BJ (cell line): ENCODE measurements around the gene PCBP3. TPM values are rescaled to one million over a fixed set of nuclear protein-coding genes. Genes with fewer than 3 reads are reported as not detected.
A peak's percentile ranks its signal among the peaks of the same experiment; 100 is the strongest.

Experiments used
- CTCF ChIA-PET: fragments of 350-600 bp; formaldehyde crosslinking; extraction: SDS; loops from one replicate; lab custom pipeline; 2021; ENCODE audit warnings: antibody characterized with exemption, inconsistent platforms; lab: Yijun Ruan, JAX
- POLR2A ChIA-PET: fragments of 300-600 bp; sonication (Branson Sonifier 250); formaldehyde crosslinking; extraction: SDS; loops from one replicate; lab custom pipeline; 2021; ENCODE audit warnings: antibody characterized with exemption; lab: Charles Lee
- DNase-seq: peaks from one replicate; pipeline ENCODE4 v3.0.0-alpha.2; 2011; ENCODE audit warnings: low read depth
- H3K27me3 ChIP-seq: 2 replicates; pipeline ENCODE4 v1.6.0; 2011; ENCODE audit warnings: low read length; ENCODE audit not compliant: control insufficient read depth, insufficient read depth
- H3K36me3 ChIP-seq: 2 replicates; pipeline ENCODE4 v1.5.1; 2011; ENCODE audit warnings: low read length; ENCODE audit not compliant: control insufficient read depth, insufficient read depth
- H3K4me3 ChIP-seq: 2 replicates; pipeline ENCODE4 v1.5.1; 2011; ENCODE audit warnings: low read depth, mild to moderate bottlenecking, control low read depth, low read length
- CTCF ChIP-seq: IDR thresholded peaks from 2 replicates; pipeline ENCODE4 v1.5.1; 2011; ENCODE audit warnings: low read depth, mild to moderate bottlenecking, control low read depth, inconsistent platforms, low read length, moderate library complexity; ENCODE audit not compliant: insufficient read depth
- polyA plus RNA-seq: library from polyadenylated mRNA; depleted of rRNA; stranded (reverse); fragments of >200 nt; gene quantifications from 2 replicates; pipeline ENCODE4 v1.2.3, GENCODE V29; 2011

Gene PCBP3
- polyA plus RNA-seq, 1 experiment = 2.1 TPM

DNA sequence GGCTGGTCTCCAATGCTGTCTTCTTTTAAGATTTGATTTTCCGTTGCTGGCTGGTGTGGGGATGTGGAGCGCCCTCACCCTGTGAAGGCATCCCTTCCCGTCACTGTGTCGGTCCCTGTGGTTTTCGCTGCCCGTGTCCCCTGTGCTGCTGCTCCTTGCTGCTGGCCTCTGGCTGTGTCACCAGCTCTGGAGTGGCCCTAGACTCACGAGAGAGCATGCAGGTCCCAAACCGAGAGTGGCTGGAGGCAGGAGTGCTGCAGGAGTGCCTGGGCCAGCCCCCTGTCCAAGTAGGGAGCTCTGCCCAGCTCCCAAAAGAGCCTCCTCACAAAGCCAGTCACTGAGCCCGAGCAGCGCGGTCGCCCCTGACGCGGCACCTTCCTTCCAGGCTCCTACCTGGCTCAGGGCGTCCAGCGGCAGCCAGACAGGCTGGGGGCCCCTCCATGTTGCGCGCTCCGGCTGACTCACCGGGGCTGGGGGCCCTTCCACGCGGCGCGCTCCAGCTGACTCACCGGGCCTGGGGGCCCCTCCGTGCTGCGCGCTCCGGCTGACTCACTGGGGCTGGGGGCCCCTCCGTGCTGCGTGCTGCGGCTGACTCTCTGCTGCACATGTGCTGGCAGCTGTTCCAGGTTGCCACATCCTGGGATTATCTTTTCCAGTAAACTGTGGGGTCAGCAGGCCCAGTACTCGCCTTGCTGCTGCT is 231.3 kb downstream of the PCBP3 start:
- 0 out of 2 replicates have a peak, but pooled peaks have one; percentile 8 for TF ChIP-seq CTCF
- peak; percentile 81 for DNase-seq
- H3K36me3 ChIP-seq = no peaks in the 10 kb centered on the region
- H3K4me3 ChIP-seq = no peak overlapping the region
- peaks cover 3% of the 10 kb centered on the region for H3K27me3 ChIP-seq
- ChIA-PET POLR2A (no interaction called here), CTCF (interaction anchor here (0.9 to 2.1 kb wide), 5 partner anchors 12 to 319 kb away, joined by 3 to 6 read pairs (median 3); no protein-coding TSS in a partner anchor)

GRCh38 chr21:45875416-45875760 is 231.9 kb downstream of the PCBP3 start:
- ChIA-PET POLR2A (no interaction called here), CTCF (interaction anchor here (0.9 to 2.1 kb wide), 4 partner anchors 12 to 319 kb away, joined by 3 to 6 read pairs (median 4); no protein-coding TSS in a partner anchor)
- no peak for TF ChIP-seq CTCF
- H3K27me3 ChIP-seq = peaks cover 5% of the 10 kb centered on the region
- DNase-seq = no peak
- H3K36me3 ChIP-seq = no peaks in the 10 kb centered on the region
- no peak overlapping the region for H3K4me3 ChIP-seq

- no peak overlapping the region for H3K4me3 ChIP-seq
- CTCF ChIA-PET = interaction anchor here (0.9 to 2.1 kb wide), 2 partner anchors 13 to 47 kb away, joined by 3 to 6 read pairs; no protein-coding TSS in a partner anchor
- H3K27me3 ChIP-seq = peaks cover 5% of the 10 kb centered on the region
- no peak for TF ChIP-seq CTCF
- no peak for DNase-seq
- POLR2A ChIA-PET = no interaction called here
- no peaks in the 10 kb centered on the region for H3K36me3 ChIP-seq
Measured at GRCh38 chr21:45875881-45876280, 232.4 kb downstream of the PCBP3 start.

DNA sequence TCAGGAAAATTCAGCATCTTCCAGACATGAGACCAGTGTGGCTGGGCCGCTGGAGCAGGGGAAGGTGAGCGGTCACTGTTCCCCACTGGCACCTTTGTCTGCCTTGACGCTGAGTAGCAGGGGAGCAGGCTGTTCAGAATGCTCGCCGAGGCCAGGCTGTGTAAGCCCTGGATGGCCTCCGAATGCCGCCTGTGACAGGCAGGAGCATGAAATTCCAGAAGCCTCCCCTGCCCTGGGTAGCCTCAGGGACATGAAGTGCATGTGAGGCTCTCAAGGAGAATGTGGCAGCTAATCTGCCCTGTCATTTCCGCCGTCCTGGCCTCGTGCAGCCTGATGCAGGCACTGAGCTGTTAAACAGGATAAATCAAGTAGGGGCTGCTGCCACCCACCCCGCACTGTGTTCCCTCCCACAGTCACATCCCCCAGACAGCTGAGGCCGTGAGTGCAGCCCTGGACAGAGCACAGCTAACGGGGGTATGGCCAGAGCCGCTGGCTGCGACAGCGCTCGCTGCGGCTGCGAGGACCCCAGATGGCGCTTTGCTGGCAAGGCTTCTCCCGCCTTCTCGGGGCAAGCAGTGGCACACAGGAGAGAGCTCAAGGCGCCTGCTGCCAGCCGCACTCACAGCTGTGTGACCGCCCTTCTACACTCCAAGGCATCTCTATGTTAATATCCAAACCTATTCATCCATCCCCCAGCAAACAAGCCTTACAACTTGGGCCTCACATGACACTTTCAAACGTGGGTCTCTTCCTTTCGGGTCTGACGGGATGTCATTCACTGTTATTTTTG is 233.1 kb downstream of the PCBP3 start:
- POLR2A ChIA-PET = no interaction called here
- CTCF ChIA-PET = interaction anchor here (1.0 to 2.1 kb wide), 2 partner anchors 13 to 46 kb away, joined by 3 to 6 read pairs; no protein-coding TSS in a partner anchor

More for the DNA sequence above, 233.1 kb downstream of the PCBP3 start:
- Histone ChIP-seq H3K4me3 (no peak overlapping the region), H3K27me3 (peaks cover 5% of the 10 kb centered on the region), H3K36me3 (no peaks in the 10 kb centered on the region)
- no peak for DNase-seq
- TF ChIP-seq CTCF = no peak
